Cardiac muscle cell (in vitro differentiated cells and primary cell): ENCODE measurements around the gene ITIH1. TPM values are rescaled to one million over a fixed set of nuclear protein-coding genes. Genes with fewer than 3 reads are reported as not detected.

Experiments
- DNase-seq, 2 donors: peaks; one replicate each; pipeline versions ENCODE4 v3.0.0 to v3.0.0-alpha.2; 2010 to 2017; ENCODE audit warnings: low read depth in 1 of 2, low spot score in 1 of 2
- H3K27ac ChIP-seq: fragments of 200-600 bp; sonication (generic); 2 replicates; pipeline ENCODE4 v1.5.1; 2016
- H3K27me3 ChIP-seq: fragments of 200-600 bp; sonication (generic); 2 replicates; pipeline ENCODE4 v1.6.0; 2016; ENCODE audit warnings: control low read depth
- H3K36me3 ChIP-seq: fragments of 200-600 bp; sonication (generic); 2 replicates; pipeline ENCODE4 v1.5.1; 2016; ENCODE audit warnings: control low read depth
- H3K4me1 ChIP-seq: fragments of 200-600 bp; sonication (generic); 2 replicates; pipeline ENCODE4 v1.8.1; 2017; ENCODE audit warnings: low read depth, mild to moderate bottlenecking, mixed run types
- H3K4me3 ChIP-seq: fragments of 200-600 bp; sonication (generic); 2 replicates; pipeline ENCODE4 v1.5.1; 2016; ENCODE audit warnings: mild to moderate bottlenecking
- H3K9me3 ChIP-seq: fragments of 200-600 bp; sonication (generic); 2 replicates; pipeline ENCODE4 v1.5.1; 2017; ENCODE audit warnings: low read depth, mild to moderate bottlenecking, control low read depth
- polyA plus RNA-seq: library from polyadenylated mRNA; unstranded; fragments of >200 nt; fragmentation: Nextera tagmentation; extraction: Ambion mirVana; gene quantifications from 2 replicates; pipeline ENCODE4 v1.2.1, GENCODE V29; 2016
- total RNA-seq: library from RNA; depleted of rRNA; stranded (reverse); fragments of >200 nt; gene quantifications from 2 replicates; pipeline ENCODE4 v1.2.3, GENCODE V29; 2016
- TF ChIP-seq, protein P1 (sequence below): IDR thresholded peaks from 2 replicates; pipeline ENCODE4 v1.5.1; 2012; ENCODE audit warnings: low read depth, mild to moderate bottlenecking, low read length

The ITIH1 gene
- total and polyA plus RNA-seq, 2 experiments from 2014 or later = 0.20 TPM; not detected in 1

DNA sequence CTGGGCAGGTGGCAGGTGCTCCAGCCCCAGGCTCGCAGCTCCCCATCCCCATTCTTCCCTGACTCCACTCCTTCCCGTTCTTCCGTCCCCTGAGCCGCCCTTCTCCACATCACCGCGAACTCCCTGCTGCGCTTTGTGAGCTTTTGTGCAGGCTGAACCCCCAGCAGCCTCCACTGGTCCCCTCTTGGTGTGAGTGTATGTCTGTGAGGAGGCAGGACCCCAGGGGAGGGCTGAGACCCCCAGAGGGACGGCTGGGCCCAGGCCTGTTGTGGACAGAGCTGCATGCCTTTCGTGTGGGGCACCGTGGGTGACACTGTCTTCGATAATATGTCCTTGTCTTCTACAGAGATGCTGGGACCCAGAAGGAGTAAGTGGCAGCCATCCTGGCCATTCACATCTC lies 9.8 kb downstream of the ITIH1 start:
- DNase-seq = no peak
- TF ChIP-seq, protein P1, sequence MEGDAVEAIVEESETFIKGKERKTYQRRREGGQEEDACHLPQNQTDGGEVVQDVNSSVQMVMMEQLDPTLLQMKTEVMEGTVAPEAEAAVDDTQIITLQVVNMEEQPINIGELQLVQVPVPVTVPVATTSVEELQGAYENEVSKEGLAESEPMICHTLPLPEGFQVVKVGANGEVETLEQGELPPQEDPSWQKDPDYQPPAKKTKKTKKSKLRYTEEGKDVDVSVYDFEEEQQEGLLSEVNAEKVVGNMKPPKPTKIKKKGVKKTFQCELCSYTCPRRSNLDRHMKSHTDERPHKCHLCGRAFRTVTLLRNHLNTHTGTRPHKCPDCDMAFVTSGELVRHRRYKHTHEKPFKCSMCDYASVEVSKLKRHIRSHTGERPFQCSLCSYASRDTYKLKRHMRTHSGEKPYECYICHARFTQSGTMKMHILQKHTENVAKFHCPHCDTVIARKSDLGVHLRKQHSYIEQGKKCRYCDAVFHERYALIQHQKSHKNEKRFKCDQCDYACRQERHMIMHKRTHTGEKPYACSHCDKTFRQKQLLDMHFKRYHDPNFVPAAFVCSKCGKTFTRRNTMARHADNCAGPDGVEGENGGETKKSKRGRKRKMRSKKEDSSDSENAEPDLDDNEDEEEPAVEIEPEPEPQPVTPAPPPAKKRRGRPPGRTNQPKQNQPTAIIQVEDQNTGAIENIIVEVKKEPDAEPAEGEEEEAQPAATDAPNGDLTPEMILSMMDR = no peak

DNA sequence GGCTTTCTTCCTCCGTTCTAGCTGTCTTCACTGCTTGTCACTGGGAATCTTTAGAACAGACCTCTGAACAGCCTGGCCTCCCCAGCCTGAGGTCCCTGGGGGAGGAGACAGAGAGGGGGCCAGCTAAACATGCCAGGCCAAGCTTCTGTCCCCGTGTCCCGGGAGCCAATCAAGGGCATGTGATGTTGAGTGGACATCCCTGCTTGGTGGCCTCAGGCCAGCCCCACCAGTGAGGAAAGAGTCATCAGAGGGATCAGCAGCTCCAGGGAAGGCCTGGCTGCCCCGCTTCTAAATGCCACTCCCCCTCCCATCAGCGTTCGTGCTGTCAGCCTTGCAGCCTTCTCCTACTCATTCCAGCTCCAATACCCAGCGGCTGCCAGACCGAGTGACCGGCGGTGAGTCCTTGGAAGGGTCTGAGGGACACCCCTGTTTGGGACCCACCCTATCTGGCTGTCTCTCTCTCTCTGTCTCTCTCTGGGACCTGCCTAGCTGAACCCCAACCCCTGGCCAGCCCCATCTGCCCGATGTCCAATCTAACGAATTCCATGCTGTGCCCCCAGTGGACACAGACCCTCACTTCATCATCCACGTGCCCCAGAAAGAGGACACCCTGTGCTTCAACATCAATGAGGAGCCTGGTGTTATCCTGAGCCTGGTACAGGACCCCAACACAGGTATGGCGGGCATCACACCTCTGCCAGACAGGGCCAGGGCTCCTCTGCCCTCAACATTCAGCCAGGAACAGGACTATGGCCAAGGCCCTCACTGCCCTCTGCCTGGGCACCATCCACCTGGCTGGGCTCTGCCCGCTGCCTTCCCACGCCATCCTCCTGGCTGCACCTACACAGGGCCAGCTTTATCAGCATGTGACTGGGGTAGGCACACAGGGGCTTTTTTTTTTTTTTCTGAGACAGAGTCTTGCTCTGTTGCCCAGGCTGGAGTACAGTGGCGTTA lies 10.6 kb downstream of the ITIH1 start:
- DNase-seq = no peak
- Histone ChIP-seq H3K4me3 (no peak overlapping the region), H3K9me3 (no peaks in the 10 kb centered on the region), H3K27me3 (no peaks in the 10 kb centered on the region), H3K4me1 (no peaks in the 10 kb centered on the region), H3K27ac (no peak overlapping the region), H3K36me3 (no peaks in the 10 kb centered on the region)
- TF ChIP-seq, protein P1 = no peak

More for the DNA sequence above, 9.8 kb downstream of the ITIH1 start:
- Histone ChIP-seq H3K27me3 (peaks cover under 1% of the 10 kb centered on the region), H3K9me3 (no peaks in the 10 kb centered on the region), H3K36me3 (no peaks in the 10 kb centered on the region), H3K27ac (no peak overlapping the region), H3K4me3 (no peak overlapping the region), H3K4me1 (no peaks in the 10 kb centered on the region)

DNA sequence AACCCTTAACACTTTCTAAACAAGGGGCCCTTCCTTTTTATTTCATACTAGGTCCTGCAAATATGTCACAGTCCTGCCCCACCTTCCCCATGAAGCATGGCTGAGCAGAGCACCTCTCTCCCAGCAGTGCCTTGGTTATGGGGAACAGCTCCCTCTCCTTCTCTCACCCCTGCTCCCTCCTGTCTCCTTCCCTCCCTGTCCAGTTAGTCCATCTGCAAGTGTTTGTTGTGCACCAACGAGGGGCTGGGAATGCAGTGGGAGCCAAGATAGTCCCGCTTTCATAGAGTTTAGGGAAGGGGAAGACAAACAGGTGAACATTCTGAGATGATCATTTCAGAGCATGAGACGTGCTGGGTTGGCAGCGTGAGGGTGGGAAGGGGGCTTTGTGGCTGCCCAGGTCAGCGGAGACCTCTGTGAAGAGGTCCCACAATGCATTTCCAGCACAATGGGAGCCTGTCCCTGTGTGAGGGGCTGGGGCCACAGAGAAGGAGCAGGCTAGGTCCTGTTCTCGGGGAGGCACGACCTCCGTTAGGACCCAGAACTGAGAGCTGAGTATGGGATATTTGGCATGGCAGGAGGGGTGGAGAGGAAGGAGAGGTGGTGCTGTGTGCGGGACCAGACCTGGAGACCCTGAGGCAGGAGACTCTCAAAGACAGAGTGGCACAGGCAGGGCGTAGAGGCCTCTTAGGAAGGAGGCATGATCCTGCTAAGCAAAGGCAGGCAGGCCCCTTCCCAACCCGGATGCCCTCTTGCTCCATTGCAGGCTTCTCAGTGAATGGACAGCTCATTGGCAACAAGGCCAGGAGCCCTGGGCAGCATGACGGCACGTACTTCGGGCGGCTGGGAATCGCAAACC lies 11.7 kb downstream of the ITIH1 start:
- Histone ChIP-seq H3K4me1 (no peaks in the 10 kb centered on the region), H3K9me3 (no peaks in the 10 kb centered on the region), H3K27ac (no peak overlapping the region), H3K27me3 (no peaks in the 10 kb centered on the region), H3K4me3 (no peak overlapping the region), H3K36me3 (no peaks in the 10 kb centered on the region)
- no peak for DNase-seq
- TF ChIP-seq, protein P1 = no peak

DNA sequence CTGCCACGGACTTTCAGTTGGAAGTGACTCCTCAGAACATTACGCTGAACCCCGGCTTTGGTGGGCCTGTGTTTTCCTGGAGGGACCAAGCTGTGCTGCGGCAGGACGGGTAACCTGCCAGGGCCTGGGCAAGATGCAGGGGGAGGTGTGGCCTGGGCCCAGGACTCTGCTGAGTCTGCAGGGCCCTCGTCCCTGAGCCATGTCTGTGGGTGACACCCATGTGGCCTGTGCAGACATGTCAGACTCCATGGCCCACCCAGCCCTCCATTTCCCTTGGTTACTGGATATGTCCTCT lies 12.3 kb downstream of the ITIH1 start:
- Histone ChIP-seq H3K27me3 (no peaks in the 10 kb centered on the region), H3K4me3 (no peak overlapping the region), H3K4me1 (no peaks in the 10 kb centered on the region), H3K27ac (no peak overlapping the region), H3K36me3 (no peaks in the 10 kb centered on the region), H3K9me3 (no peaks in the 10 kb centered on the region)
- TF ChIP-seq, protein P1 = no peak
- DNase-seq = no peak

DNA sequence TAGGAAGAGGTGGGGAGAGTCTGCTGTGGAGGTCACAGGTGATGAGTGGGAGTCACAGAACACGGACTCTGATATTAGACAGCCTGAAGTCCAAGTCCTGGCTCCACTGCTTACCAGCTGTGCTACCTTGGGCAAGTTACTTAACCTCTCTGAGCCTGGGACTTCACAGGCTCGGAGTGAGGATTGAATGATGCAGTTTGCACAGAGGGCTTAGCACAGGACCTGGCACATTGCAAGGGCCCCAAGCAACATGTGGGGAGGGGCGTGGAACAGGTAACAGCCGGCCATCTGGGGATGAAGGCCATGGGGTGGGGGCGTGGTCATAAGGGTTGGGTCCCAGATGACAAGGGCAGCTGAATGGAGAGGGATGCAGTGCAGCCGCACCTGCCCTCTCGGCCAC lies 12.9 kb downstream of the ITIH1 start:
- no peak for DNase-seq
- no peaks in the 10 kb centered on the region for H3K36me3 ChIP-seq
- TF ChIP-seq, protein P1 = no peak
- H3K27me3 ChIP-seq = no peaks in the 10 kb centered on the region
- no peak overlapping the region for H3K27ac ChIP-seq
- H3K9me3 ChIP-seq = no peaks in the 10 kb centered on the region
- H3K4me3 ChIP-seq = no peak overlapping the region
- H3K4me1 ChIP-seq = no peaks in the 10 kb centered on the region
